HCEC 1CT (cell line): Measurements from ENCODE around the gene CYP3A4.

ENCODE experiments used
- DNase-seq: peaks from one replicate; pipeline ENCODE4 v3.0.0-alpha.2; 2017

CYP3A4 gene

GRCh38 chr7:99720800-99721595, 63.0 kb downstream of the CYP3A4 start:
- no peak for DNase-seq

GRCh38 chr7:99719996-99720769, 63.8 kb downstream of the CYP3A4 start:
- no peak for DNase-seq

- no peak for DNase-seq
Measured at GRCh38 chr7:99713995-99714570, 69.9 kb downstream of the CYP3A4 start.

GRCh38 chr7:99709838-99710578, 74.0 kb downstream of the CYP3A4 start:
- DNase-seq: no peak

- no peak for DNase-seq
Measured at GRCh38 chr7:99709260-99709659, 74.7 kb downstream of the CYP3A4 start.

- DNase-seq: no peak
Measured at GRCh38 chr7:99707096-99707495, 76.9 kb downstream of the CYP3A4 start.
